GM21717 (cell line): ENCODE measurements around the gene AQP2.

Experiments used
- ATAC-seq: cut with Tn5 transposase; IDR thresholded peaks from one replicate; pipeline ENCODE4 v1.9.1; 2021; ENCODE audit warnings: mild to moderate bottlenecking, moderate library complexity; ENCODE audit not compliant: unreplicated experiment

The AQP2 gene

GRCh38 chr12:49954863-49955830 lies 4.6 kb downstream of the AQP2 start:
- ATAC-seq = no peak

- no peak for ATAC-seq
Measured at GRCh38 chr12:49955899-49956662, 5.5 kb downstream of the AQP2 start.

GRCh38 chr12:49956663-49957569 lies 6.4 kb downstream of the AQP2 start:
- no peak for ATAC-seq

GRCh38 chr12:49957570-49957967 lies 7.0 kb downstream of the AQP2 start:
- no peak for ATAC-seq

- ATAC-seq = no peak
Measured at GRCh38 chr12:49959685-49960473, 9.3 kb downstream of the AQP2 start.

GRCh38 chr12:49960474-49961110 lies 10.1 kb downstream of the AQP2 start:
- no peak for ATAC-seq

- ATAC-seq = no peak
Measured at GRCh38 chr12:49961111-49961922, 10.8 kb downstream of the AQP2 start, which contains the start of gene AQP5. Gene AQP5, plus strand, starts transcription at chr12:49961872. Its CDS starts 146 bp downstream, at chr12:49962018.

GRCh38 chr12:49961993-49962764 lies 11.6 kb downstream of the AQP2 start:
- no peak for ATAC-seq

- ATAC-seq = no peak
Measured at GRCh38 chr12:49962861-49963765, 12.6 kb downstream of the AQP2 start.

- ATAC-seq = no peak
Measured at GRCh38 chr12:49963976-49964815, 13.7 kb downstream of the AQP2 start.

- no peak for ATAC-seq
Measured at GRCh38 chr12:49964849-49965624, 14.5 kb downstream of the AQP2 start.

- ATAC-seq = no peak
Measured at GRCh38 chr12:49965836-49966235, 15.3 kb downstream of the AQP2 start.

- ATAC-seq = no peak
Measured at GRCh38 chr12:49966511-49967041, 16.0 kb downstream of the AQP2 start.

- peak; percentile 68 for ATAC-seq
Measured at GRCh38 chr12:49967042-49967776, 16.7 kb downstream of the AQP2 start.
